ENCODE data around the gene SNRNP70.
"Not testable (repeated sequence)": the region's sequence is repeated elsewhere in the genome, so short reads cannot be mapped to it uniquely, and the experiment has no call there.

The SNRNP70 gene

DNA sequence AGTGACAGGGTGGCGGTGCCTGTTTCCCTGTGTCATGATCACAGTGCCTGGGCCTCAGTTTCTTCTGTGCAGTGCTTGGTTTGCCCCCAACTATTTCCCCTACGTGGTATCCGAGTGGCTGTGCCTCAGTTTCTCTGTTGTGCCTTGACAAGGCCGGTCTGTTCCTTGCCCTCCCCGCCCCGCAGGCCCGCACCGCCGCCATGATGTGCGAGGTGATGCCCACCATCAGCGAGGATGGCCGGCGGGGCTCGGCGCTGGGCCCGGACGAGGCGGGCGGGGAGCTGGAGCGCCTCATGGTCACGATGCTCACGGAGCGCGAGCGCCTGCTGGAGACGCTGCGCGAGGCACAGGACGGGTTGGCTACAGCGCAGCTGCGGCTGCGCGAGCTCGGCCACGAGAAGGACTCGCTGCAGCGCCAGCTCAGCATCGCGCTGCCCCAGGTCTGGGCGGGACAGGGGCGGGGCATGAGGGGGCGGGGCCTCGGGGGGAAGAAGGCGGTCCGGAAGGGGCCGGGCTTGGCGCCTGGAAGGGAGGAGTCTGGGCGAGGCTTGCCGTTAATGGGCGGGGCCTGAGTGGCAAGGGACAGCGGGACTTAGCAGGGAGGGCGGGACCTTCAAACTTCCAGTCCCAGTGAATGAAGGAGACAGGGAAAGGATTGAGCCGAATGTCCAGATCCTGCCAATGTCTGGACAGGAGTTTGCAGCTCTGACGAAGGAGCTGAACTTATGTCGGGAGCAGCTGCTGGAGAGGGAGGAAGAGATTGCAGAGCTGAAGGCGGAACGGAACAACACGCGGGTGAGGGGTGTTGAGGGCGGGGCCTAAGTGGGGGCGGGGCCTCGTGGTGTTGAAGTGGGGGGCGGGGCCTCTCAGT is 42.7 kb downstream of the SNRNP70 start:
- FAIRE-seq = peak; percentile 30
- TF ChIP-seq POLR2A (IDR thresholded peaks at IDR 0.05; ENCODE audit: low read depth, low read length) = peak; percentile 18; the same call in 1 of the 2 replicates
- DNase-seq (ENCODE audit: insufficient read length, low spot score) = peak; percentile 90

DNA sequence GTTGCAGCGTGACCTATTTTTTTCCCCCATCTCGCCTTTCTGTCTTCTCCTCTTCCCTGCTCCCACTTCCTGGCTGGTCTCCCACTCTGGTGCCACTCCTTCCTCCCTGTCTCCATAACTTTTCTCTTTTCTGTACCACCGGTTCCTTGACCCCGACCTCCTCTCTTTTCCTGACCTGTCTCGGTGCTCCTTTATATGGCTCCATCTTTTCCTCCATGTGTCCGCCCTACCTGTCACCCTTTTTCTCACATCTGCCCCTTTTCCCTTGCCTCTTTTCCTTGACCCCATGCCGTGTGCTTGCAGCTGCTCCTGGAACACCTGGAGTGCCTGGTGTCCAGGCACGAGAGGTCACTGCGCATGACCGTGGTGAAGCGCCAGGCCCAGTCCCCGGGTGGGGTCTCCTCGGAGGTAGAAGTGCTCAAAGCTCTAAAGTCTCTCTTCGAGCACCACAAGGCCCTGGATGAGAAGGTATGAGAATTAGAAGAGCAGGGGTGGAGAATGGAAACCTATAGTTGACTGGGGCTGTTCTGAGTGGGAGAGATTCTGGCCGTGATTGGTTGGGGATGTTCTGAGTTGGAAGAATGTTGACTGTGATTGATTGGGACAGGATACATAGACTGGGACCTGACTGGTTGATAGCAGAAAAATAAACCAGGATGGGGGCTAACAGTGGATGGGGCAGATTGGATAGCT is 43.4 kb downstream of the SNRNP70 start:
- no peak for DNase-seq (ENCODE audit: insufficient read length, low spot score)
- no peak for FAIRE-seq
- TF ChIP-seq POLR2A (IDR thresholded peaks at IDR 0.05; ENCODE audit: low read depth, low read length) = no peak

DNA sequence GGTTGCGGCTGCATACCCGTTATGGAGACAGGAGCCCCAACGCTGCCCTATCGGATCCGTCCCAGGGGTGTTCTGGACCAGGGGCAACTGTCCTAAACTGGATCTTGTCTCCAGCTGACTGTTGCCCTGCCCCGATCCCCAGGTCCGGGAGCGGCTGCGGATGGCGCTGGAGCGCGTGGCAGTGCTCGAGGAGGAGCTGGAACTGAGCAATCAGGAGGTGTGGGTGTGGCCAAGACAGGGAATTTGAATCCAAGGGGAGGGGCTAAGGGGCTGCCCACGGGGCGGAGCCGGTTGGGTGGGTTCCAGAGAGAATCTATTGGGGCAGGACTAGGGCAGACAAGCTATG is 44.0 kb downstream of the SNRNP70 start:
- FAIRE-seq (no peak), DNase-seq (ENCODE audit: insufficient read length, low spot score) (no peak)
- no peak for TF ChIP-seq POLR2A (IDR thresholded peaks at IDR 0.05; ENCODE audit: low read depth, low read length)

DNA sequence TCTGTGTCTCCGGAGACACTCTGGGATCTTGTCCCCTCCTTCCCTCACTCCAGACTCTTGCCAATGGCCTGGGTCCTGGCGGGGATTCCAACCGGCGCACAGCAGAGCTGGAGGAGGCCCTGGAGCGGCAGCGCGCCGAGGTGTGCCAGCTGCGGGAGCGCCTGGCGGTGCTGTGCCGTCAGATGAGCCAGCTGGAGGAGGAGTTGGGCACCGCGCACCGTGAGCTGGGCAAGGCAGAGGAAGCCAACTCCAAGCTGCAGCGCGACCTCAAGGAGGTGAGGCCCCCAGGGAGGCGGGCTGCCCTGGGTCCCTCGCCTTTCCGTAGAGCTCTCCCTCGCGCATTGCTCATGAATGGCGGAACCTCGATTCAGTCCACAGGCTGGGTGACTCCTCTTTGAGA is 45.1 kb downstream of the SNRNP70 start:
- DNase-seq (ENCODE audit: insufficient read length, low spot score) (no peak), FAIRE-seq (no peak)
- no peak for TF ChIP-seq POLR2A (IDR thresholded peaks at IDR 0.05; ENCODE audit: low read depth, low read length)

DNA sequence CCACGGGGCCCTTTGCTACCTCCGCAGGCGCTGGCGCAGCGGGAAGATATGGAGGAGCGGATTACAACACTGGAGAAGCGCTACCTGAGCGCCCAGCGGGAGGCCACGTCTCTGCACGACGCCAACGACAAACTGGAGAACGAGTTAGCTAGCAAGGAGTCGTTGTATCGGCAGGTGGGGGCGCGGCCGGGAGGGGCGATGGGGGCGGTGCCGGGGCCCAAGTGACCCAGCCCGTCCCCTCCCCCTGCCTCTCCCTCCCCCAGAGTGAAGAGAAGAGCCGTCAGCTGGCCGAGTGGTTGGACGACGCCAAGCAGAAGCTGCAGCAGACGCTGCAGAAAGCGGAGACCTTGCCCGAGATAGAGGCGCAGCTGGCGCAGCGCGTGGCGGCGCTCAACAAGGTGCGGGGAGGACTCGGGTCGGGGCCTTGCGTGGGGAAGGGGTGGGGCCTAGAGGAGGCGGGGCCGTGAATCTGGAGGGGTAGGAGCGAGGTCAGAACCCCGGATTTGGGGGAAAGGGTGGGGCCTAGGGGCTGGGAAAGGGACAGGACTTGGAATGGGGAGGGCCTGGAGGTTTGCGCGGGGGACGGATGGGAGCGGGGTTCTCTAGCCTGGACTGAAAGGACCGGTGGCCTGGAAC is 47.8 kb downstream of the SNRNP70 start:
- no peak for FAIRE-seq
- no peak for DNase-seq (ENCODE audit: insufficient read length, low spot score)
- no peak for TF ChIP-seq POLR2A (IDR thresholded peaks at IDR 0.05; ENCODE audit: low read depth, low read length)

DNA sequence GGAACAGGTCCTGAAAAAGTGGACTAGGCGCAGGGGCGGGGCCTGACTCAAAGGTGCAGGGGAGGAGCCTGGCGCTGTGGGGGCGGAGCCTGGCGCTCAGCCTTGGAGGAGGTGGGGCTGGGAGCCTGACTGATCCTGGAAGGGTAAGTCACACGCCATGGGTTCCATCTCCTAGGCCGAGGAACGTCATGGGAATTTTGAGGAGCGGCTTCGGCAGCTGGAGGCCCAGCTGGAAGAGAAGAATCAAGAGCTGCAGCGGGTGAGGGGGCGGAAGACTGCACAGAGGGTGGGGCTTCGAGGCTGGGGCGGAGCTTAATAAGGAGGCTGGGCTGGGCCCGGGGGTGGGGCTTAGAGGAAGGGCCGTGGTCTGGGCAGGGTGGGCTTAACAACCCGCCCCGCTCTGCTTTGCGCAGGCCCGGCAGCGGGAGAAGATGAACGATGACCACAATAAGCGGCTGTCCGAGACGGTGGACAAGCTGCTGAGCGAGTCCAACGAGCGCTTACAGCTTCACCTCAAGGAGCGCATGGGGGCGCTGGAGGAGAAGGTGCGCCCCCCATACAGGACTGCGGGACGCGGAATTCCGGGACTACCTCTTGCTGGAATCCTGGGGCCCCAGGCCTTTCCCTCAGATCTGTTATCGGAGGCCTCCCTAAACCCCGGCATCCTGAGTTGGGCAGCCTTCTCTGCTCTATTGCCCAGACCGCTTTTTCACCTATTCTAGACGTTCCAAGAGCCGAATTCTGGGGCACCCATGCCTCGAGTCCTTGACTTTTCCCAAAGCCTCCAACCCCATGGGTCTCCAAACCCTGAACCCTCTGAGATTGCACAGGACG is 48.6 kb downstream of the SNRNP70 start:
- DNase-seq (ENCODE audit: insufficient read length, low spot score) (no peak), FAIRE-seq (no peak)
- no peak for TF ChIP-seq POLR2A (IDR thresholded peaks at IDR 0.05; ENCODE audit: low read depth, low read length)

DNA sequence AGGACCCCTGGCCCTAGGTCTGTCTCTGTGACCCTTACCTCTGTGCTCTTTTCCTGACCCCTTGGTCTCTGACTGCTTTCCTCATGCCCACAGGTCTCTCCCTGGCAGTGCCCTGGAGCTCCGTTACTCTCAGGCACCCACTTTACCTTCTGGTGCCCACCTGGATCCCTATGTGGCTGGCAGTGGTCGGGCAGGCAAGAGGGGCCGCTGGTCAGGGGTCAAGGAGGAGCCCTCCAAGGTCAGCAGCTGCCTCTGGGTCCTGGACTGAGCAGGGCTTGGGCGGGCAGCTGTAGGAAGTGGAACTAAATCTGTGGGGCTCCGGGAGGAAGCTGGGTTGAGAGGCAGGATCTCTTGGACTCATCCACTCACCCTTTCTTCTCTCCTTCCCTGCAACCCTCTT is 50.4 kb downstream of the SNRNP70 start:
- no peak for TF ChIP-seq POLR2A (IDR thresholded peaks at IDR 0.05; ENCODE audit: low read depth, low read length)
- FAIRE-seq = no peak
- no peak for DNase-seq (ENCODE audit: insufficient read length, low spot score)

DNA sequence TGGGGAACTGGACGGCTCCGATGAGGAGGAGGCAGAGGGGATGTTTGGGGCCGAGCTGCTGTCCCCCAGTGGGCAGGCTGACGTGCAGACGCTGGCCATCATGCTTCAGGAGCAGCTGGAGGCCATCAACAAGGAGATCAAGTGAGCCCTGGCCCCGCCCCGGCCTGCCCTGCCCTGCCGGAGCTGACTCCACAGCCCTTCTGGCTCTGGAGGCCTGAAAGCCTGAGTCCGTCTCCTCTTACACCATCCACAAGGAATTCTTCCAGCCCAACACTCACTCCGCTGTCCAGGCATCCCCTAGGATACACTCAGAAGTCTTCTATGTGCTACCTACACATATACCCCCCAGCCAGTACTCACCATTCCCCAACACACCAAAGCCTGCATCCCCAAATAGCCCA is 51.5 kb downstream of the SNRNP70 start:
- FAIRE-seq = no peak
- DNase-seq (ENCODE audit: insufficient read length, low spot score) = no peak
- TF ChIP-seq POLR2A (IDR thresholded peaks at IDR 0.05; ENCODE audit: low read depth, low read length) = no peak

DNA sequence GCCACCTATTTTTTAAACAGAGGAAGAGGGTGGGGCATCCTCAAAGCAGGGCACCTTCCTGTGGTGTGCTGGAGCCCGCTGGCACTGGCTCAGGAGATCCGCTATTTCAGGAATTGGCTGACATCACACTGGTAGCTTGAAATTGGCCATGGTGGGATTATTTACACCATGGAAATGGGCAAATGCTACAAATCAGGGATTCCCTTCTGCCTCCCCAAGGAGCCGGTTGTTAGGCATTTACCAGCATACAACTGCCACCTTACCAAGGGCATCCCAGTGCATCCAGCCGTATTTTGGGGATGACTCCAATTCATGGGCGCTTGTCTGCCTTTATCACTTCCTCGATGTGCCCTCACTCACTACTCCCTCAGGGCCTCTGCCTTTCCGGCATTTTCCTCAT is 55.7 kb downstream of the SNRNP70 start:
- TF ChIP-seq POLR2A (IDR thresholded peaks at IDR 0.05; ENCODE audit: low read depth, low read length) = no peak
- no peak for DNase-seq (ENCODE audit: insufficient read length, low spot score)
- FAIRE-seq = no peak

DNA sequence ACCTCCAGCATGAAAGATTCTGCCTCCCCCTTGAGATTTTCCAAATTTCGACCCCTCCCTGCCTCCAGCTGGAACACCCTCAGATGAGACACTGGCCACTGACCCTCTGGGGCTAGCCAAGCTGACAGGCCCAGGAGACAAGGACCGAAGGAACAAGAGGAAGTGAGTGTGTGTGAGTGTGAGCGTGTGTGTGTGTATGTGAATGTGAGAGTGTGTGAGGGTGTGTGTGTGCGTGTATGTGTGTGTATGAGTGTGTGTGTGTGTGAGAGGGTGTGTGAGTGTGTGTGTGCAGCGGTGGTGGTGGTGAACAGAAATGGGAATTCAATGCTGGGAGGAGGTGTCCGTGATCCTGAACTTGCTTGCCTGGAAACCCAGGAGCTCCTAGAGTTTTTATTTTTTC is 56.1 kb downstream of the SNRNP70 start:
- no peak for DNase-seq (ENCODE audit: insufficient read length, low spot score)
- no peak for FAIRE-seq
- TF ChIP-seq POLR2A (IDR thresholded peaks at IDR 0.05; ENCODE audit: low read depth, low read length) = no peak

DNA sequence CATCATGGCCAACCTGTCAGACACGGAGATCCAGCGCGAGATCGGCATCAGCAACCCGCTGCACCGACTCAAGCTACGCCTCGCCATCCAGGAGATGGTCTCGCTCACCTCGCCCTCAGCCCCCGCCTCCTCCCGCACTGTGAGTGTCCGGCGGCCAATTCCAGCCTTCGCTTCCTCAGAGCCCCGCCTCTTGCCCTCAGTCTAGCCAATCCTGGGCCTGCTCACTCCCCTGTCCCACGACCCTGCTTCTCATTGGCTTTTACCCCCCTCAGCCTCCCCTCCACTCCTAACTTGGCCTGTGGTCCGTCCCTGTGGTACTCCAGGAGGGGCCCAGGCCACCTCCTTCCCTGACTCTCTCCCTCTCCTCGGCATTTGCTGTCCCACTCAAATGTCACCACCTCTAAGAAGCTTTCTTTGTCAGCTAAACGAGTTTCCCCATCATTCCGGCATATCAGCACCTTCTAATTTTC is 57.6 kb downstream of the SNRNP70 start:
- peak; percentile 77 for FAIRE-seq

DNA sequence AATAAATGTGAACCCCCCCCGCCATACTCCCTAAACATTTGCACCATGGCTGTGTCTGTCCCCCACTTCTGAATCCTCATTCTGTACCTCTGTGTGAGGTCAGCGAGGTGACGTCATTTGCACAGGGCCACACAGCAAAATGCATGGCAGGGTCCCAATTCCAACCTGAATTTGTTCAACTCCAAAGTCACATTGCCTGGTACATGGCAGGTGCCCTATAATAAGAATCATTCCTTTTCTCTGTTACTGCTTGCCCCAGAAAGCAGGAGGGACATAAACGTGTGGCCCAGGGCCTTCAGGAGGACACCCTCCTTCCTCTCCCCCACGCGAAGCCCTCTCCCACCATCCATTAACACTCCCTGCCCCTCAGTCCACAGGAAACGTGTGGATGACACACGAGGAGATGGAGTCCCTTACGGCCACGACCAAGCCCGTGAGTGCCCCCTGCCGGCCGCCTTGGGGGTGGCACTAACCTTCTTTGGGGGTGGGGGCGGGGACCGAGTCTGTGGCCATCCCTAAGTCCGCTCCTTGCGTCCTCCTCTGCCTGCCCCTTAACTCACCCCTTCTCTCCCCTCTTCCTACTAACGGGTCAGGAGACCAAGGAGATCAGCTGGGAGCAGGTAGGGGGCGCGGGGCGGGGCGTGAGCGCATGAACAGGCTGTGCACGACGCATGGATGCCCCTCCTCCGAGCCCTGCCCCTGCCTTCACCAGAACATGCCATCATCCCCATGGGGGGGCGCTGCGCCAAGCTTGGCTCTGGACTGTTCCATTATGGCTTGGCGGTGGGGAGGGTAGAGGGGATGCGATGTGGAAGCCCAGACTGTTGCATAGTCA is 60.5 kb downstream of the SNRNP70 start:
- FAIRE-seq (no peak), DNase-seq (ENCODE audit: insufficient read length, low spot score) (no peak)
- no peak for TF ChIP-seq POLR2A (IDR thresholded peaks at IDR 0.05; ENCODE audit: low read depth, low read length)

More for the DNA sequence above, 57.6 kb downstream of the SNRNP70 start:
- peak; percentile 73 for TF ChIP-seq POLR2A (IDR thresholded peaks at IDR 0.05; ENCODE audit: low read depth, low read length)
- DNase-seq (ENCODE audit: insufficient read length, low spot score) = peak; percentile 88

DNA sequence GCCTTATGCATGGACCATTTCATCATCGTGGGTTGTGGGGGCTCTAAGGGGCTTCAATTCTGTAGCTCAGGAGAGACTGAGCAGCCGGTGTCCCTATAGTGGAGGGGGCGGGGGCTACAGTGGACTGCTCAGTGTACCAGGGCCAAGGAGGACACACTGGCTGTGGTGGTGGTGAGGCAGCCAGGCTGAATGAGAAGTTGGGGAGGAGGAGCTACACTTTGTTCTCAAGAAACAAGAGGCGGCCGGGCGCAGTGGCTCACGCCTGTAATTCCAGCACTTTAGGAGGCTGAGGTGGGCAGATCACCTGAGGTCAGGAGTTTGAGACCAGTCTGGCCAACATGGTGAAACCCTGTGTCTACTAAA is 61.1 kb downstream of the SNRNP70 start:
- DNase-seq (ENCODE audit: insufficient read length, low spot score); FAIRE-seq: not testable (repeated sequence)
